IMR-90 (cell line): Measurements from ENCODE around the gene HIGD1C. TPM values are rescaled to one million over a fixed set of nuclear protein-coding genes. Genes with fewer than 3 reads are reported as not detected.

ENCODE experiments used
- ATAC-seq: fragments of 200-7000 bp; cut with Tn5 transposase; 2 replicates; pipeline ENCODE4 v1.9.1; 2020; ENCODE audit warnings: low read depth, mild to moderate bottlenecking, moderate library complexity
- BruUV-seq: library from RNA; stranded (reverse); fragments of 400-500 nt; replicated peaks from 2 replicates; lab custom pipeline; 2021; lab: Mats Ljungman, UMichigan
- CTCF ChIA-PET: fragments of 300-600 bp; formaldehyde crosslinking; extraction: SDS; loops from one replicate; lab custom pipeline; 2021; ENCODE audit warnings: antibody characterized with exemption; lab: Yijun Ruan, JAX
- POLR2A ChIA-PET: fragments of 300-600 bp; sonication (Branson Sonifier 250); formaldehyde crosslinking; loops from one replicate; lab custom pipeline; 2022; ENCODE audit warnings: antibody characterized with exemption; ENCODE audit not compliant: unreplicated experiment; lab: Charles Lee
- DNase-seq: peaks from one replicate; pipeline ENCODE4 v3.0.0; 2013
- H2AFZ ChIP-seq: replicated peaks from 2 replicates; pipeline ENCODE3; 2013; ENCODE audit warnings: low read length, mild to moderate bottlenecking; ENCODE audit not compliant: poor library complexity
- H2AK5ac ChIP-seq: 2 replicates; pipeline ENCODE4 v1.6.1; 2013; ENCODE audit warnings: low read depth, low read length, inconsistent platforms
- H2AK9ac ChIP-seq: replicated peaks from 2 replicates; pipeline ENCODE3; 2013; ENCODE audit warnings: mild to moderate bottlenecking, low read depth, low read length, moderate library complexity; ENCODE audit not compliant: poor library complexity
- H2BK120ac ChIP-seq: 2 replicates; pipeline ENCODE4 v1.6.1; 2013; ENCODE audit warnings: low read depth, low read length, inconsistent platforms
- H2BK15ac ChIP-seq: 3 replicates; pipeline ENCODE4 v1.6.1; 2013; ENCODE audit warnings: low read depth, low read length, inconsistent platforms
- H2BK20ac ChIP-seq: 2 replicates; pipeline ENCODE4 v1.6.1; 2013; ENCODE audit warnings: low read depth, mild to moderate bottlenecking, inconsistent platforms, low read length, moderate library complexity
- H2BK5ac ChIP-seq: 2 replicates; pipeline ENCODE4 v1.6.1; 2013; ENCODE audit warnings: mild to moderate bottlenecking, low read depth, low read length, inconsistent platforms; ENCODE audit not compliant: poor library complexity, severe bottlenecking
- H3K14ac ChIP-seq: replicated peaks from 2 replicates; pipeline ENCODE4 v1.6.1; 2013; ENCODE audit warnings: low read depth, low read length, inconsistent platforms
- H3K18ac ChIP-seq: 2 replicates; pipeline ENCODE4 v1.6.1; 2013; ENCODE audit warnings: low read depth, low read length, control low read depth
- H3K23ac ChIP-seq: 2 replicates; pipeline ENCODE4 v1.6.1; 2013; ENCODE audit warnings: low read depth, low read length, inconsistent platforms
- H3K27ac ChIP-seq: 2 replicates; pipeline ENCODE4 v1.5.1; 2013; ENCODE audit warnings: mild to moderate bottlenecking, control low read depth, low read length; ENCODE audit not compliant: insufficient read depth
- H3K27me3 ChIP-seq: 2 replicates; pipeline ENCODE4 v1.6.1; 2013; ENCODE audit warnings: low read length; ENCODE audit not compliant: control insufficient read depth, insufficient read depth
- H3K36me3 ChIP-seq: 2 replicates; pipeline ENCODE4 v1.6.1; 2013; ENCODE audit warnings: low read length, mixed read lengths; ENCODE audit not compliant: control insufficient read depth, insufficient read depth
- H3K4ac ChIP-seq: 2 replicates; pipeline ENCODE4 v1.6.1; 2013; ENCODE audit warnings: low read depth, low read length, inconsistent platforms
- H3K4me1 ChIP-seq: 2 replicates; pipeline ENCODE4 v1.6.1; 2013; ENCODE audit warnings: low read length, mixed read lengths; ENCODE audit not compliant: control insufficient read depth, insufficient read depth
- H3K4me2 ChIP-seq: 2 replicates; pipeline ENCODE4 v1.6.1; 2013; ENCODE audit warnings: low read depth, mild to moderate bottlenecking, control low read depth, low read length, moderate library complexity
- H3K4me3 ChIP-seq: 2 replicates; pipeline ENCODE4 v1.5.1; 2013; ENCODE audit warnings: low read depth, mild to moderate bottlenecking, control low read depth, low read length, moderate library complexity; ENCODE audit not compliant: insufficient read depth
- H3K56ac ChIP-seq: 2 replicates; pipeline ENCODE4 v1.6.1; 2013; ENCODE audit warnings: low read length, inconsistent platforms; ENCODE audit not compliant: insufficient read depth; ENCODE audit errors: extremely low read depth
- H3K79me1 ChIP-seq, 2 experiments: 2 replicates each; pipeline ENCODE4 v1.6.1; 2013; ENCODE audit warnings: low read length in 2 of 2, inconsistent platforms in 1 of 2, low read depth in 1 of 2
- H3K9ac ChIP-seq: 2 replicates; pipeline ENCODE4 v1.6.1; 2013; ENCODE audit warnings: low read depth, low read length, control low read depth
- H3K9me1 ChIP-seq: 2 replicates; pipeline ENCODE4 v1.6.1; 2013; ENCODE audit warnings: low read length, inconsistent platforms; ENCODE audit not compliant: insufficient read depth
- H3K9me3 ChIP-seq: 2 replicates; pipeline ENCODE4 v1.6.1; 2013; ENCODE audit warnings: low read length; ENCODE audit not compliant: control insufficient read depth, insufficient read depth
- H4K20me1 ChIP-seq: 2 replicates; pipeline ENCODE4 v1.6.1; 2013; ENCODE audit warnings: low read length, inconsistent platforms; ENCODE audit not compliant: insufficient read depth
- H4K5ac ChIP-seq: 2 replicates; pipeline ENCODE4 v1.6.1; 2013; ENCODE audit warnings: mild to moderate bottlenecking, low read depth, low read length, control low read depth
- H4K8ac ChIP-seq, 2 experiments: 2 replicates each; pipeline ENCODE4 v1.6.1; 2013; ENCODE audit warnings: low read depth in 2 of 2, low read length in 2 of 2, control low read depth in 1 of 2, inconsistent platforms in 1 of 2
- H4K91ac ChIP-seq: 2 replicates; pipeline ENCODE4 v1.6.1; 2013; ENCODE audit warnings: low read depth, low read length, inconsistent platforms; ENCODE audit not compliant: insufficient read depth
- BHLHE40 ChIP-seq: fragments of 150-350 bp; IDR thresholded peaks from 2 replicates; pipeline ENCODE4 v1.6.1; 2016; ENCODE audit warnings: mild to moderate bottlenecking, low read depth, low read length
- CEBPB ChIP-seq: IDR thresholded peaks from 2 replicates; pipeline ENCODE4 v1.6.1; 2012; ENCODE audit warnings: low read depth, low read length, improper control_type of control experiment
- CHD1 ChIP-seq: IDR thresholded peaks from 2 replicates; pipeline ENCODE4 v1.6.1; 2012; ENCODE audit warnings: low read depth, low read length, improper control_type of control experiment
- CTCF ChIP-seq: conservative IDR thresholded peaks from 2 replicates; pipeline ENCODE4 v1.5.1; 2012; ENCODE audit warnings: mild to moderate bottlenecking, low read depth, low read length, improper control_type of control experiment
- ELK1 ChIP-seq: fragments of 150-350 bp; IDR thresholded peaks from 2 replicates; pipeline ENCODE4 v1.6.1; 2016; ENCODE audit warnings: low read depth, mild to moderate bottlenecking, low read length, moderate library complexity, borderline replicate concordance
- FOS ChIP-seq: fragments of 150-350 bp; IDR thresholded peaks from 2 replicates; pipeline ENCODE4 v1.6.1; 2016; ENCODE audit warnings: low read depth, low read length
- MAFK ChIP-seq: IDR thresholded peaks from 2 replicates; pipeline ENCODE4 v1.6.1; 2012; ENCODE audit warnings: low read depth, low read length, improper control_type of control experiment
- MAZ ChIP-seq: IDR thresholded peaks from 2 replicates; pipeline ENCODE4 v1.6.1; 2012; ENCODE audit warnings: low read depth, mild to moderate bottlenecking, low read length, improper control_type of control experiment, moderate library complexity, borderline replicate concordance
- MXI1 ChIP-seq: IDR thresholded peaks from 2 replicates; pipeline ENCODE4 v1.6.1; 2012; ENCODE audit warnings: low read depth, mild to moderate bottlenecking, low read length, moderate library complexity, borderline replicate concordance
- NFE2L2 ChIP-seq: fragments of 150-350 bp; IDR thresholded peaks from 2 replicates; pipeline ENCODE4 v1.6.1; 2016; ENCODE audit warnings: low read depth, mild to moderate bottlenecking, low read length
- POLR2A ChIP-seq: IDR thresholded peaks from 2 replicates; pipeline ENCODE4 v1.6.1; 2012; ENCODE audit warnings: mild to moderate bottlenecking, low read depth, low read length
- RAD21 ChIP-seq: IDR thresholded peaks from 2 replicates; pipeline ENCODE4 v1.6.1; 2012; ENCODE audit warnings: low read length, improper control_type of control experiment
- RCOR1 ChIP-seq: IDR thresholded peaks from 2 replicates; pipeline ENCODE4 v1.6.1; 2012; ENCODE audit warnings: mild to moderate bottlenecking, low read length, improper control_type of control experiment; ENCODE audit not compliant: insufficient replicate concordance
- RFX5 ChIP-seq: IDR thresholded peaks from 2 replicates; pipeline ENCODE4 v1.8.0; 2012; ENCODE audit warnings: low read depth, mild to moderate bottlenecking, low read length, moderate library complexity
- SMC3 ChIP-seq: fragments of 150-350 bp; IDR thresholded peaks from 2 replicates; pipeline ENCODE4 v1.6.1; 2016; ENCODE audit warnings: low read depth, mild to moderate bottlenecking, antibody characterized with exemption, low read length, moderate library complexity
- USF2 ChIP-seq: fragments of 150-350 bp; IDR thresholded peaks from 2 replicates; pipeline ENCODE4 v1.6.1; 2017; ENCODE audit warnings: mild to moderate bottlenecking, antibody characterized with exemption, low read length, low read depth
- WGBS, 2 experiments: methylation state at CpG; one replicate each; pipeline versions ENCODE4 v1.1.5 to v1.1.7; 2013; ENCODE audit warnings: missing lambda C conversion rate in 2 of 2; ENCODE audit not compliant: insufficient read length in 1 of 2; ENCODE audit errors: extremely low coverage in 2 of 2; 5-methylcytosine and 5-hydroxymethylcytosine counted together
- dilution Hi-C: fragments of 300-500 bp; cut with HindIII; formaldehyde crosslinking; loops from one replicate; pipeline ENCODE4 v1.14.3; 2018; ENCODE audit warnings: low sequenced_read_pairs; ENCODE audit not compliant: unreplicated experiment
- in situ Hi-C: fragments of 300-500 bp; cut with MboI; formaldehyde crosslinking; loops from 3 replicates; pipeline ENCODE4 v1.14.3; 2019; ENCODE audit warnings: low sequenced_read_pairs, inconsistent platforms, mixed read lengths
- intact Hi-C: fragments of 100-400 bp; cut with micrococcal nuclease; formaldehyde crosslinking; loops from 2 replicates; pipeline ENCODE4 v1.10.0; 2022
- polyA plus RNA-seq, 3 experiments: library from polyadenylated mRNA; depleted of rRNA; stranded (reverse); fragments of >200 nt; gene quantifications; 2 replicates each; pipeline ENCODE4 v1.2.3, GENCODE V29; 2012; ENCODE audit warnings: low replicate concordance in 1 of 3
- total RNA-seq: library from RNA; depleted of rRNA; stranded (reverse); fragments of >200 nt; gene quantifications from 2 replicates; pipeline ENCODE4 v1.2.3, GENCODE V29; 2012

The HIGD1C gene
- total and polyA plus RNA-seq, 2 of the 4 experiments (the other 2 are of a cell fraction), result not detected

- Histone ChIP-seq H3K36me3 (peaks cover 27% of the 10 kb centered on the region), H3K9me1 (peaks cover 5% of the 10 kb centered on the region; the same call in 1 of the 2 replicates), H3K56ac (no peak overlapping the region), H3K9me3 (no peaks in the 10 kb centered on the region), H3K9ac (no peak overlapping the region), H2AFZ (no peak overlapping the region), H3K4ac (no peak overlapping the region), H3K23ac (no peak overlapping the region), H3K4me2 (no peak overlapping the region), H2BK20ac (no peak overlapping the region), H3K27ac (no peak overlapping the region), H4K8ac (no peak overlapping the region), H2AK5ac (no peak overlapping the region), H3K14ac (no peak overlapping the region), H4K5ac (no peak overlapping the region), H3K79me1 (peaks cover 4 to 28% of the 10 kb centered on the region in 2 experiments; a peak in 3 of 4 replicates), H2BK15ac (no peak overlapping the region), H2BK5ac (no peak overlapping the region), H4K20me1 (no peaks in the 10 kb centered on the region), H2AK9ac (no peak overlapping the region), H4K91ac (no peak overlapping the region), H3K4me3 (no peak overlapping the region), H3K4me1 (peaks cover 5% of the 10 kb centered on the region), H3K18ac (no peak overlapping the region), H2BK120ac (no peak overlapping the region), H3K27me3 (no peaks in the 10 kb centered on the region)
- no peak for ATAC-seq
- POLR2A ChIA-PET, result no interaction called here
- no peak for DNase-seq
- 90% methylated on average over 2 of the region's 6 CpGs; no CpG with 5 or more reads in 1 of the 2 experiments for WGBS, 2 experiments
- dilution Hi-C loops, result no loop called here
- in situ Hi-C loops, result no loop called here
- BruUV-seq, result no TSS peak
- TF ChIP-seq SMC3, result no peak
- TF ChIP-seq USF2, result no peak
- TF ChIP-seq RAD21, result no peak
- TF ChIP-seq RFX5, result no peak
- no peak for TF ChIP-seq CHD1
- TF ChIP-seq FOS, result no peak
- TF ChIP-seq RCOR1, result no peak
- TF ChIP-seq MXI1, result no peak
- TF ChIP-seq NFE2L2, result no peak
- TF ChIP-seq POLR2A, result no peak
- no peak for TF ChIP-seq MAZ
- TF ChIP-seq BHLHE40, result no peak
- TF ChIP-seq MAFK, result no peak
- no peak for TF ChIP-seq ELK1
- TF ChIP-seq CEBPB, result no peak
- TF ChIP-seq CTCF, result no peak
- intact Hi-C loops, result no loop called here
- CTCF ChIA-PET, result interaction anchor here (1.6 kb wide), 1 partner anchor 24 kb away, joined by 4 read pairs; no protein-coding TSS in a partner anchor
Measured at GRCh38 chr12:51004504-51004903, 52.2 kb downstream of the HIGD1C start.
